Neural progenitor cell (in vitro differentiated cells): ENCODE data around the gene SPRED2. TPM values are rescaled to one million over a fixed set of nuclear protein-coding genes. Genes with fewer than 3 reads are reported as not detected.

Experiments used
- DNase-seq: peaks from one replicate; pipeline ENCODE4 v3.0.0-alpha.2; 2016; ENCODE audit warnings: low spot score
- H2AFZ ChIP-seq: fragments of 200-600 bp; sonication (generic); replicated peaks from 2 replicates; pipeline ENCODE4 v1.6.1; 2016; ENCODE audit warnings: antibody characterized with exemption
- H3F3A ChIP-seq: fragments of 200-600 bp; sonication (generic); 2 replicates; pipeline ENCODE4 v1.6.1; 2016; ENCODE audit warnings: antibody characterized with exemption, low read depth
- H3K27ac ChIP-seq: fragments of 200-600 bp; sonication (generic); 2 replicates; pipeline ENCODE4 v1.5.1; 2016; ENCODE audit warnings: mild to moderate bottlenecking
- H3K27me3 ChIP-seq: fragments of 200-600 bp; sonication (generic); 2 replicates; pipeline ENCODE4 v1.6.1; 2016; ENCODE audit warnings: mild to moderate bottlenecking, moderate library complexity
- H3K36me3 ChIP-seq: fragments of 200-600 bp; sonication (generic); 2 replicates; pipeline ENCODE4 v1.5.1; 2016
- H3K4me1 ChIP-seq: fragments of 200-600 bp; sonication (generic); 2 replicates; pipeline ENCODE4 v1.6.1; 2016; ENCODE audit warnings: mixed run types
- H3K4me2 ChIP-seq: fragments of 200-600 bp; sonication (generic); 2 replicates; pipeline ENCODE4 v1.6.1; 2016
- H3K4me3 ChIP-seq: fragments of 200-600 bp; sonication (generic); 2 replicates; pipeline ENCODE4 v1.5.1; 2016
- H3K79me2 ChIP-seq: fragments of 200-600 bp; sonication (generic); 2 replicates; pipeline ENCODE4 v1.6.1; 2016; ENCODE audit warnings: low read depth
- H3K9ac ChIP-seq: fragments of 200-600 bp; sonication (generic); 2 replicates; pipeline ENCODE4 v1.6.1; 2016
- H3K9me3 ChIP-seq: fragments of 200-600 bp; sonication (generic); 2 replicates; pipeline ENCODE4 v1.5.1; 2016; ENCODE audit warnings: low read depth
- H4K20me1 ChIP-seq: fragments of 200-600 bp; sonication (generic); 2 replicates; pipeline ENCODE4 v1.6.1; 2016; ENCODE audit warnings: low read depth
- H3K27ac Mint-ChIP-seq: 3 replicates; pipeline ENCODE4 v1.8.0; 2021; ENCODE audit warnings: mixed read lengths
- H3K27me3 Mint-ChIP-seq: 2 replicates; pipeline ENCODE4 v1.8.0; 2022; ENCODE audit warnings: low read depth, mild to moderate bottlenecking, inconsistent platforms, moderate library complexity, mixed read lengths; ENCODE audit not compliant: insufficient read depth
- H3K36me3 Mint-ChIP-seq: 3 replicates; pipeline ENCODE4 v1.8.0; 2021; ENCODE audit warnings: mixed read lengths
- H3K4me1 Mint-ChIP-seq: 3 replicates; pipeline ENCODE4 v1.8.0; 2021; ENCODE audit warnings: mixed read lengths
- H3K4me3 Mint-ChIP-seq: 3 replicates; pipeline ENCODE4 v1.8.0; 2021; ENCODE audit warnings: mild to moderate bottlenecking, moderate library complexity, mixed read lengths
- H3K9me3 Mint-ChIP-seq: 3 replicates; pipeline ENCODE4 v1.8.0; 2020; ENCODE audit warnings: mixed read lengths
- CTCF ChIP-seq: fragments of 200-600 bp; sonication (generic); IDR thresholded peaks from 2 replicates; pipeline ENCODE4 v1.5.1; 2017; ENCODE audit warnings: antibody characterized with exemption, mild to moderate bottlenecking
- EZH2 ChIP-seq: fragments of 200-600 bp; sonication (generic); IDR thresholded peaks from 2 replicates; pipeline ENCODE4 v1.6.1; 2017; ENCODE audit warnings: antibody characterized with exemption, mild to moderate bottlenecking, moderate library complexity
- EZH2phosphoT487 ChIP-seq: fragments of 200-600 bp; sonication (generic); IDR thresholded peaks from 2 replicates; pipeline ENCODE4 v1.6.1; 2017; ENCODE audit warnings: antibody characterized with exemption
- total RNA-seq: library from RNA; depleted of rRNA; stranded (reverse); fragments of >200 nt; gene quantifications from 2 replicates; pipeline ENCODE4 v1.2.3, GENCODE V29; 2015; ENCODE audit warnings: low replicate concordance

SPRED2 gene
- total RNA-seq, 1 donor from 2014 or later: 11.6 TPM

- Mint-ChIP-seq H3K4me1 (no peaks in the 10 kb centered on the region), H3K27me3 (no peaks in the 10 kb centered on the region), H3K36me3 (no peaks in the 10 kb centered on the region)
Measured at GRCh38 chr2:65450393-65450792, 18.0 kb upstream of the SPRED2 start.

GRCh38 chr2:65443509-65444186 lies 11.2 kb upstream of the SPRED2 start:
- Histone ChIP-seq H3K9me3 (no peaks in the 10 kb centered on the region), H3K27ac (no peak overlapping the region), H3K27me3 (peaks cover 33% of the 10 kb centered on the region), H3K4me3 (no peak overlapping the region), H3K36me3 (no peaks in the 10 kb centered on the region), H3F3A (peaks cover 13% of the 10 kb centered on the region), H2AFZ (no peak overlapping the region), H3K4me2 (peak overlapping the region; percentile 44), H4K20me1 (peaks cover 3% of the 10 kb centered on the region), H3K9ac (no peak overlapping the region), H3K79me2 (no peaks in the 10 kb centered on the region), H3K4me1 (peaks cover 21% of the 10 kb centered on the region)
- Mint-ChIP-seq H3K36me3 (peaks cover 3% of the 10 kb centered on the region), H3K4me3 (no peak overlapping the region), H3K27me3 (no peaks in the 10 kb centered on the region), H3K27ac (no peak overlapping the region), H3K4me1 (peaks cover 18% of the 10 kb centered on the region), H3K9me3 (peaks cover 10% of the 10 kb centered on the region)
- TF ChIP-seq CTCF: no peak
- DNase-seq: peak; percentile 48

More at GRCh38 chr2:65450393-65450792, 18.0 kb upstream of the SPRED2 start:
- no peak overlapping the region for H2AFZ ChIP-seq
- no peaks in the 10 kb centered on the region for H3K36me3 ChIP-seq
- H3F3A ChIP-seq: no peaks in the 10 kb centered on the region
- peaks cover 41% of the 10 kb centered on the region for H3K27me3 ChIP-seq
- H3K9ac ChIP-seq: no peak overlapping the region
- no peaks in the 10 kb centered on the region for H3K79me2 ChIP-seq
- H3K27ac Mint-ChIP-seq: no peak overlapping the region
- no peak overlapping the region for H3K27ac ChIP-seq
- peaks cover 14% of the 10 kb centered on the region for H3K9me3 Mint-ChIP-seq
- no peaks in the 10 kb centered on the region for H3K9me3 ChIP-seq
- no peak overlapping the region for H3K4me2 ChIP-seq
- no peak overlapping the region for H3K4me3 ChIP-seq
- H3K4me1 ChIP-seq: no peaks in the 10 kb centered on the region
- H3K4me3 Mint-ChIP-seq: no peak overlapping the region
- TF ChIP-seq EZH2: no peak
- DNase-seq: no peak
- H4K20me1 ChIP-seq: no peaks in the 10 kb centered on the region

GRCh38 chr2:65442420-65443020 lies 10.1 kb upstream of the SPRED2 start:
- TF ChIP-seq EZH2phosphoT487: no peak
- TF ChIP-seq EZH2: no peak
- no peak for TF ChIP-seq CTCF
- Mint-ChIP-seq H3K4me3 (no peak overlapping the region), H3K9me3 (peaks cover 4% of the 10 kb centered on the region), H3K36me3 (peaks cover 3% of the 10 kb centered on the region), H3K27ac (no peak overlapping the region), H3K4me1 (peaks cover 29% of the 10 kb centered on the region), H3K27me3 (no peaks in the 10 kb centered on the region)
- DNase-seq: no peak
- Histone ChIP-seq H3K27ac (no peak overlapping the region), H3K36me3 (no peaks in the 10 kb centered on the region), H3K9ac (no peak overlapping the region), H3K9me3 (no peaks in the 10 kb centered on the region), H3K4me3 (no peak overlapping the region), H3F3A (peaks cover 24% of the 10 kb centered on the region), H4K20me1 (peaks cover 13% of the 10 kb centered on the region), H3K4me1 (peaks cover 31% of the 10 kb centered on the region), H3K27me3 (peaks cover 33% of the 10 kb centered on the region), H3K4me2 (no peak overlapping the region), H2AFZ (no peak overlapping the region), H3K79me2 (no peaks in the 10 kb centered on the region)
